ENCODE measurements around the gene CXCR5. TPM values are rescaled to one million over a fixed set of nuclear protein-coding genes. Genes with fewer than 3 reads are reported as not detected.
"Not testable (repeated sequence)": the region's sequence is repeated elsewhere in the genome, so short reads cannot be mapped to it uniquely, and the experiment has no call there.

The CXCR5 gene, protein sequence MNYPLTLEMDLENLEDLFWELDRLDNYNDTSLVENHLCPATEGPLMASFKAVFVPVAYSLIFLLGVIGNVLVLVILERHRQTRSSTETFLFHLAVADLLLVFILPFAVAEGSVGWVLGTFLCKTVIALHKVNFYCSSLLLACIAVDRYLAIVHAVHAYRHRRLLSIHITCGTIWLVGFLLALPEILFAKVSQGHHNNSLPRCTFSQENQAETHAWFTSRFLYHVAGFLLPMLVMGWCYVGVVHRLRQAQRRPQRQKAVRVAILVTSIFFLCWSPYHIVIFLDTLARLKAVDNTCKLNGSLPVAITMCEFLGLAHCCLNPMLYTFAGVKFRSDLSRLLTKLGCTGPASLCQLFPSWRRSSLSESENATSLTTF
- 10 to 100 TPM; 25.6 to 26.1 TPM for total RNA-seq

DNA sequence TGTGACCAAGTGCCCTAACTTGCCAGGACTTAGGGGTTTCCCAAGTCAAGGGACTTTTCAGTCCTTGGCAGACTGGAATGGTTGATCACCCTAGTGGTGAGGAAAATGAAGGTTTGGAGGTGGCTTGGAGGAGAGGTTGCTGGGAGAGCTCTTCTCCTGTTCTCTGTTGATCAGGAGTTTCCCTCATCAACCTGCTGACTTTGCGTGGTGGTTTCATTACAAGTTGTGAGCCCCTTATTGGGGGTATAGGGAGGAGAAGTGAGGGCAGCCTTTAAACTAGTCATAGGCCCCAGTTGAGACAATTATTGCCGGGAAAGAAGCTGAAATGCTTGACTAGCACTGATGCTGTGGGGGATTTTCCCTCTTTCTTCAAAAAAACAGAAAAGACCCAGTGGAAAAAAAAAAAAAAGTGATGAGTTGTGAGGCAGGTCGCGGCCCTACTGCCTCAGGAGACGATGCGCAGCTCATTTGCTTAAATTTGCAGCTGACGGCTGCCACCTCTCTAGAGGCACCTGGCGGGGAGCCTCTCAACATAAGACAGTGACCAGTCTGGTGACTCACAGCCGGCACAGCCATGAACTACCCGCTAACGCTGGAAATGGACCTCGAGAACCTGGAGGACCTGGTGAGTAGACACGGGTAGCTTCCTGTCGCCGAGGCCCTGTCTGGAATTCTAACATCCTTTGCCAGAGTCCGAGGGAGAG lies at the start of gene CXCR5:
CXCR5 (plus strand) TSS at position 525 of the 704 bp plus-strand sequence; CDS start at position 575, 50 bp downstream.
- intact Hi-C loops (cut with micrococcal nuclease), result loop anchor here (1.0 kb wide), 7 partner anchors 9 to 193 kb away; no protein-coding TSS in a partner anchor
- peaks cover 84% of the 10 kb centered on the region for H3K4me1 Mint-ChIP-seq (ENCODE audit: low read depth)
- no peaks in the 10 kb centered on the region for H3K27me3 Mint-ChIP-seq (ENCODE audit: low read depth)
- peak within 1 kb of the TSS; percentile 83 for H3K4me3 Mint-ChIP-seq
- CTCF ChIA-PET, result interaction anchor here (0.7 to 4.2 kb wide), 16 partner anchors 9 to 194 kb away, joined by 3 to 76 read pairs (median 5); partner anchors contain the start of gene DDX6
- DNase-seq, result peak; percentile 87
- H3K9me3 Mint-ChIP-seq, result no peaks in the 10 kb centered on the region
- peak within 1 kb of the TSS; percentile 99 for H3K27ac Mint-ChIP-seq
- H3K36me3 Mint-ChIP-seq (ENCODE audit: low read depth), result peaks cover 36% of the 10 kb centered on the region

DNA sequence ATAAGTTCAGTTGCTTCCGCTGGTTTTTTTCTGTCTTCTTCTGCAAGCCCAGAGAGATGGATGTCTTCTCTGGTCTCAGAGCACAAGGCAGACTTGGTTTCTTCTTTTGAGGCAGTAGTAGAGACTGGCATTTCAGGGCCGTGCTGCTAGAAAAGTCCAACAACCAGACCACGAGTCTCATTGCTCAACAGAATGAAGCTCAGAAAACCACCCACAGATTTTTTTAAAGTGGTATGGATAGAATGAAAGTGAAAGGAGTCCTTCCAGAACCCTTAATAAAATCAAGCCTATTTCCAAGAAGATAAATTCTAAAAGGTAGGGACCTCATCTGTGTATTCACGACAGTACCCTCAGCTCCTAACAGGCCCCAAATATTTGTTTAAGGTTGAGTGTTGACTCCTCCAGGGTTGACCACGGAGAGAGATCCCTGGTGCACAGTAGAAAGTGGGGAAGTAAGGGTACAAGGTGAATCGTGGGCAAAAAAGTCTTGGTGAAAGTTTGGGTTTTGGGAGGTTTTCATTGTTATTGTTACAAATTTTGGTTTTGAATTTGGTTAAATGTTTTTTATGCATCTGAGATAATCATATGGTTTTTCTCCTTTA lies 49.2 kb upstream of the CXCR5 start:
- intact Hi-C loops (cut with micrococcal nuclease), result no loop called here
- H3K27ac Mint-ChIP-seq, result peak overlapping the region; percentile 63
- H3K4me3 Mint-ChIP-seq, result peak overlapping the region; percentile 10
- no peaks in the 10 kb centered on the region for H3K27me3 Mint-ChIP-seq (ENCODE audit: low read depth)
- no peak for DNase-seq
- peaks cover 30% of the 10 kb centered on the region for H3K4me1 Mint-ChIP-seq (ENCODE audit: low read depth)
- no peaks in the 10 kb centered on the region for H3K36me3 Mint-ChIP-seq (ENCODE audit: low read depth)
- no peaks in the 10 kb centered on the region for H3K9me3 Mint-ChIP-seq
- CTCF ChIA-PET, result interaction anchor here (0.9 kb wide), 1 partner anchor 35 kb away, joined by 12 read pairs; no protein-coding TSS in a partner anchor

DNA sequence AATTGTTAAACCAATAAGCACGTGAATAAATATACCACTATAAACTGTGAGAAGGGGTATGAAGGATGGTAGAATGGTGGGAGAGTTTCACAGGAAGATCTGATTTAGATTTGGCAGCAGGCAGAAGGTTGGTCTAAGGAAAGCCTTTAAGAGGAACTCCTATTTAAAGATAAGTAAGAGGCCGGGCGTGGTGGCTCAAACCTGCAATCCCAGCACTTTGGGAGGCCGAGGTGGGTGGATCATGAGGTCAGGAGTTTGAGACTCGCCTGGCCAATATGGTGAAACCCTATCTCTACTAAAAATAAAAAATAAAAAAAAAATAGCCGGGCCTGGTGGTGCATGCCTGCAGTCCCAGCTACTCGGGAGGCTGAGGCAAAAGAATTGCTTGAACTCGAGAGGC lies 45.8 kb upstream of the CXCR5 start:
- no peak for DNase-seq
- intact Hi-C loops (cut with micrococcal nuclease), result no loop called here
- CTCF ChIA-PET, result interaction anchor here (0.5 kb wide), 1 partner anchor 149 kb away, joined by 3 read pairs; no protein-coding TSS in a partner anchor
- Mint-ChIP-seq H3K27ac (no peak overlapping the region), H3K4me1 (ENCODE audit: low read depth) (peaks cover 54% of the 10 kb centered on the region), H3K4me3 (no peak overlapping the region), H3K36me3 (ENCODE audit: low read depth) (no peaks in the 10 kb centered on the region), H3K27me3 (ENCODE audit: low read depth) (no peaks in the 10 kb centered on the region), H3K9me3 (no peaks in the 10 kb centered on the region)

DNA sequence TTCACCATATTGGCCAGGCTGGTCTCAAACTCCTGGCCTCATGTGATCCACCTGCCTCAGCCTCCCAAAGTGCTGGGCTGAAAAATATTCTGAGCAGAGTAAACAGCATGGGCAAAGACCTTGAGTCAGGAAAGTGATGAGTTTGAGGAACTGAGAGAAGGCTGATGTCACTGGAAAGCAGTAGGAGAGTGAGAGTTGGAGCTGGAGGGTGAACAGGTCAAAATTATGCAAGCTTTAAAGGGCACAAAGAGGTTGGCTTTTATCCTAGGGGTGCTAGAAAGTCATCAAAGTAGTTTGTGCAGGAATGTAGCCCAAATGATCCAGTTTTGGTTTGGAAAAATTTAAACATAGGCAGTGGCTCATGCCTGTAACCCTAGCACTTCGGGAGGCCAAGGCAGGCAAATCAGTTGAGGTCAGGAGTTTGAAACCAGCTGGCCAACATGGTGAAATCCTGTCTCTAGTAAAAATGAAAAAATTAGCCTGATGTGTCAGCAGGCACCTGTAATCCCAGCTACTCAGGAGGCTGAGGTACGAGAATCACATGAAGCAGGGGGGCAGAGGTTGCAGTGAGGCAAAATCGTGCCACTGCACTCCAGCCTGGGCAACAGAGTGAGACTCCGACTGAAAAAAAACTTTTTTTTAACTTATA lies 44.7 kb upstream of the CXCR5 start:
- H3K36me3 Mint-ChIP-seq (ENCODE audit: low read depth), result no peaks in the 10 kb centered on the region
- peaks cover 51% of the 10 kb centered on the region for H3K4me1 Mint-ChIP-seq (ENCODE audit: low read depth)
- no peak overlapping the region for H3K4me3 Mint-ChIP-seq
- no peaks in the 10 kb centered on the region for H3K9me3 Mint-ChIP-seq
- CTCF ChIA-PET, result no interaction called here
- peak; percentile 33 for DNase-seq
- no peaks in the 10 kb centered on the region for H3K27me3 Mint-ChIP-seq (ENCODE audit: low read depth)
- H3K27ac Mint-ChIP-seq, result peak overlapping the region; percentile 46
- intact Hi-C loops (cut with micrococcal nuclease), result no loop called here

DNA sequence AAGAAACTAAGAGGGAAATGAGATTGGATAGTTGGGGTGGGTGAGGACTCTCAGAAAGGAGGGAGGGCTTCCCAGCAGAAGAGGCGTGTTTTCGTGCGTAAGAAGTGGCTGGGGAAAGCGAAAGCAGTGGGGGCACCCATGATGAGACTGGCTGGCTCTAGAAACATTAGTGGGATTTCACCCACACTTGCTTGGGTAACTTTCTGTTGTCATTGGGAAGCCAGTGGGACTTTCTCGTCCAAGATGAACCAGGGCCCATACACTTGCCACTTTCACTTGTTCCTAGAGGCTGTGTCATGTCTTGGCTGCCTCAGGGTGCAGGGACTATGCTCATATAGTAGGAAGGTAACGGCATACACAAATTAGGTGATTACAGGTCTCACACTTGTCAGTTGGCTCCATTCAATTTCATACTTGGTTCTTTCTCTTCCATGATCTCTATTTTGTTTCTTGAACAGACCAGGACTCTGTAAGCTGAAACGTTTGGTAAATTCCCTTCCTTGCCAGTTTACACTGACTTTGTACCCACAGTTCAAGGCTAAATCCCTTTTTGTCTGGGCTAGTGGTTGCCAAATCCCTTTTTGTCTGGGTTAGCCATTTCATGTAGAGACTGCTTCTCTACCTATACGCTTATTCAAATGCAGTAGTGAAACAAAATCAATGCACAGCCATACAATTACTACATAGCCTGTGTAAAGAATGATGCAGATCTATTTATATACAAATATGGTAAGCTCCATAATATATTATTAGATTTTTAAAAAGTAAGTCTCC lies 42.0 kb upstream of the CXCR5 start:
- no peaks in the 10 kb centered on the region for H3K9me3 Mint-ChIP-seq
- peak; percentile 89 for DNase-seq
- peak overlapping the region; percentile 41 for H3K4me3 Mint-ChIP-seq
- intact Hi-C loops (cut with micrococcal nuclease), result loop anchor here (1.0 to 2.0 kb wide), 6 partner anchors 20 to 71 kb away; partner anchors contain the start of gene CXCR5
- CTCF ChIA-PET, result interaction anchor here (0.5 kb wide), 1 partner anchor 20 kb away, joined by 3 read pairs; no protein-coding TSS in a partner anchor
- H3K36me3 Mint-ChIP-seq (ENCODE audit: low read depth), result no peaks in the 10 kb centered on the region
- peak overlapping the region; percentile 92 for H3K27ac Mint-ChIP-seq
- H3K27me3 Mint-ChIP-seq (ENCODE audit: low read depth), result no peaks in the 10 kb centered on the region
- H3K4me1 Mint-ChIP-seq (ENCODE audit: low read depth), result peaks cover 48% of the 10 kb centered on the region

DNA sequence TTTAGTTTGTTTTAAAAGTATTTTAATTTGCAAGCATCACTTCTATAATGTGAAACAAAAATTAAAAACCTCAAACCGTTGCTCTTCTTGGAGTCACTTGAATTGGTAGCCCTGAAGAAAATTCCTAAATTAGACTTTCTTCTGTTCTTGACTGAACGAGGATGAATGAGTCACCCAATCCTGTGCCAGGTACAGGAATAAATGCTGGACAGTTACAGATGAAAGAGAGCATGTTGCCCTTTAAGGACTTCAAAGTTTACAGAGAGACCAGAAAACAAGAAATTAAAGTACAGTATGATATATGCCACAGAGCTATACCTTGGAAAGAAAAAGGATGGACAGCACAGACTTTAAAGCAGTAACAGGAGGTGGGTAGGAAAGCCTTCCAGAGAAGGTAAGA lies 41.3 kb upstream of the CXCR5 start:
- peaks cover 48% of the 10 kb centered on the region for H3K4me1 Mint-ChIP-seq (ENCODE audit: low read depth)
- DNase-seq, result no peak
- no peaks in the 10 kb centered on the region for H3K27me3 Mint-ChIP-seq (ENCODE audit: low read depth)
- no peak overlapping the region for H3K27ac Mint-ChIP-seq
- no peak overlapping the region for H3K4me3 Mint-ChIP-seq
- CTCF ChIA-PET, result interaction anchor here (0.5 kb wide), 1 partner anchor 21 kb away, joined by 3 read pairs; no protein-coding TSS in a partner anchor
- H3K36me3 Mint-ChIP-seq (ENCODE audit: low read depth), result no peaks in the 10 kb centered on the region
- intact Hi-C loops (cut with micrococcal nuclease), result no loop called here
- H3K9me3 Mint-ChIP-seq, result no peaks in the 10 kb centered on the region

DNA sequence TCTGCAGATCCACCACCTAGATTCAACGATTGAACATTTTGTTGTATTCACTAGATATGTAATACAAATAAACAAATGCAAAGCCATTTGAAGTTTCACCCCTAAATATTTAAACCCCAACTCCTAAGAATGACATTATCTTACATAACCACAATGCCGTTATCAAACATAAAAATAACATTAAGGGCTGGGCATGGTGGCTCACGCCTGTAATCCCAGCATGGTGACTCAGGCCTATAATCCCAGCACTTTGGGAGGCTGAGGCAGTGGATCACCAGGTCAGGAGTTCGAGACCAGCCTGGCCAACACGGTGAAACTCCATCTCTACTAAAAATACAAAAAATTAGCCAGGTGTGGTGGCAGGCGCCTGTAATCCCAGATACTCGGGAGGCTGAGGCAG lies 40.8 kb upstream of the CXCR5 start:
- H3K27me3 Mint-ChIP-seq (ENCODE audit: low read depth); DNase-seq; H3K36me3 Mint-ChIP-seq (ENCODE audit: low read depth); intact Hi-C loops (cut with micrococcal nuclease); H3K9me3 Mint-ChIP-seq; H3K4me3 Mint-ChIP-seq; CTCF ChIA-PET; H3K27ac Mint-ChIP-seq: not testable (repeated sequence)
- peaks cover 45% of the 10 kb centered on the region for H3K4me1 Mint-ChIP-seq (ENCODE audit: low read depth)

DNA sequence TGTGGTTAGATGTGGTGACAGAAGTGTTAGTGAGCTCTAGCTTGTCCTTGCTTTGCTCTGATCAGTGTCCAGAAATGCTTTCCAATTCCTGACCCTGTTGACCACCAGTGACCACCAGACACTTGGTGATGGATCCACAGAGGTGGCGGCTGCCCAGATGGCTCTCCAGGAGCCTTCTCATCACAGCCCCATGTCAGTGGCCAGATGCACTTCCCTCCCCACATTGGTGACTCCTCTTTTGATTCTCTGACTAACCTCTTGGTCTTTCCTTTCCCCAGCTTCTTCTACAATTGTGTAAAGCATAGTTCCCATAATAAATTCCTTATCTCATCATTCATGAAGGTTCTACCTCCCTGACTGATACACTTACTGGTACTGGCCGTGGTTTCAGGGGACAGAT lies 40.1 kb upstream of the CXCR5 start:
- intact Hi-C loops (cut with micrococcal nuclease), result no loop called here
- no peaks in the 10 kb centered on the region for H3K27me3 Mint-ChIP-seq (ENCODE audit: low read depth)
- no peaks in the 10 kb centered on the region for H3K9me3 Mint-ChIP-seq
- CTCF ChIA-PET, result interaction anchor here (0.6 to 0.7 kb wide), 3 partner anchors 55 to 138 kb away, joined by 3 to 4 read pairs (median 3); no protein-coding TSS in a partner anchor
- no peak overlapping the region for H3K4me3 Mint-ChIP-seq
- peaks cover 45% of the 10 kb centered on the region for H3K4me1 Mint-ChIP-seq (ENCODE audit: low read depth)
- no peaks in the 10 kb centered on the region for H3K36me3 Mint-ChIP-seq (ENCODE audit: low read depth)
- no peak for DNase-seq
- H3K27ac Mint-ChIP-seq, result peak overlapping the region; percentile 61

DNA sequence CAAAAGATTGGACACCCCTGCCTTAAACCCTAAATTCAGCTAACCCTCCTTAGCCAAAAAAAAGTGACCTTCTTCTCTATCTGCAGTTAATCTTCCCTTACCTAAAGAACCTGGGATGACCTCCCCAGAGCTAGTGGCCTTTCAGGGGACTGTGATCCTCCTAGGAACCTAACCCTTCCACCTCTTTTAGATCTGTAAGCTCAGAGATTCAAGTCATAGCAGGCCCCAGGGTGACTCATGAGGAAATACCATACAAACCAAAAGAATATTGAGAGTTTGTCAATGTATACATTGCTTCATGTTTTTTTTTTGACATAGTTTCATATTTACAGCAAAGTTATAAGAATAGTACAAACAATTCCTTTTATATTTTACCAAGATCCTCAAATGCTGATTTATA lies 38.3 kb upstream of the CXCR5 start:
- no peaks in the 10 kb centered on the region for H3K9me3 Mint-ChIP-seq
- intact Hi-C loops (cut with micrococcal nuclease), result loop anchor here (1.0 kb wide), 2 partner anchors 25 to 38 kb away; partner anchors contain the start of gene CXCR5
- CTCF ChIA-PET, result interaction anchor here (1.0 to 1.9 kb wide), 3 partner anchors 25 to 54 kb away, joined by 4 to 9 read pairs (median 7); partner anchors contain the start of genes CXCR5 and DDX6
- H3K27me3 Mint-ChIP-seq (ENCODE audit: low read depth), result no peaks in the 10 kb centered on the region
- peak overlapping the region; percentile 63 for H3K27ac Mint-ChIP-seq
- H3K4me1 Mint-ChIP-seq (ENCODE audit: low read depth), result peaks cover 38% of the 10 kb centered on the region
- H3K4me3 Mint-ChIP-seq, result no peak overlapping the region
- peak; percentile 69 for DNase-seq
- no peaks in the 10 kb centered on the region for H3K36me3 Mint-ChIP-seq (ENCODE audit: low read depth)

DNA sequence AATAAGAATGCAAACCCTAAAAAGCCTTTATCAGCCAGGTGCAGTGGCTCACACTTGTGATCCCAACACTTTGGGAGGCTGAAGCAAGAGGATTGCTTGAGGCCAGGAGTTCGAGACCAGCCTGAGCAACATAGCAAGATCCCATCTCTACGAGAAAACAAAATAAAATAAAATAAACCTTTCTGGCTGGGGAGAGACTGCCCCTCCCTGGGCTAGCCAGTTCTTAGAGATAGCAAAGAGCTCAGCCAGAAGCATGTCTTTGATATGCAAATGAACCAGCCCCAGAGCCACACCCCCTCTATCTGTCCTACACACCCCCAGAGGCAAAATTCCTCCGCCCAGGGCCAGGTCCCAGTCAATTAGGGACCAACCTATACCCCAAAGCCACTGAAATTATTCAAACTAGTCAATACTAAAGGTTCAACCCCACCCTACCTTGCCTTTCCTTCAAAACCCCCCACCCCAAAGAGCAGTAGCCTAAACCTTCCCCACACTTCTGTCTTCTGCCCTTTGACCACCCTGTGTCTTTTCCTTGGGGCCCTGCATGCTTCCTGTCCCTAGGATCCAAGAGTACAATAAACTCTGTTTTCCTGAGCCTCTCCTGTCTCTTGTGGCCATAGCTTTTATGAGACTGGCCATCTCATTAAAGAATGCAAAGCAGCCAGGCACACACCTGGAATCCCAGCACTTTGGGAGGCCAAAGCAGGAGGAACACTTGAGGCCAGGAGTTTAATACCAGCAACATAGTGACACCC lies 37.3 kb upstream of the CXCR5 start:
- DNase-seq, result no peak
- Mint-ChIP-seq H3K27me3 (ENCODE audit: low read depth) (no peaks in the 10 kb centered on the region), H3K9me3 (no peaks in the 10 kb centered on the region), H3K36me3 (ENCODE audit: low read depth) (no peaks in the 10 kb centered on the region), H3K4me1 (ENCODE audit: low read depth) (peaks cover 29% of the 10 kb centered on the region), H3K27ac (no peak overlapping the region), H3K4me3 (no peak overlapping the region)
- CTCF ChIA-PET, result no interaction called here
- intact Hi-C loops (cut with micrococcal nuclease), result no loop called here

DNA sequence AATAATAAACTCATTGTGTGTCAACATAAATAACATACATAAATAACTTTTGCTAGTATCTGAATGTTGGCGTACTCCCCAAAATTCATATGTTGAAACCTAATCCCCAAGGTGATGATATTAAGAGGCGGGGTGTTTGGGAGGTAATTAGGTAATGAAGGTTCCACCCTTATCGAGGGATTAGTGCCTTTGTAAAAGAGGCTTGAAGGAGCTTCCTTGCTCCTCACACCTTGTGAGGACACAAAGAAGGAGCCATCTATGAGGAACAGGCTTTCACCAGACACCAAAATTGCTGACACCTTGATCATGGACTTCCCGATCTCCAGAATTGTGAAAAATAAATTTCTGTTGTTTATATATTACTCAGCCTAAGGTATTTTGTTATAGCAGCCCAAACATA lies 33.9 kb upstream of the CXCR5 start:
- Mint-ChIP-seq H3K27me3 (ENCODE audit: low read depth) (no peaks in the 10 kb centered on the region), H3K4me1 (ENCODE audit: low read depth) (peaks cover 10% of the 10 kb centered on the region), H3K9me3 (no peaks in the 10 kb centered on the region), H3K4me3 (no peak overlapping the region), H3K36me3 (ENCODE audit: low read depth) (no peaks in the 10 kb centered on the region), H3K27ac (no peak overlapping the region)
- no peak for DNase-seq
- intact Hi-C loops (cut with micrococcal nuclease), result no loop called here
- CTCF ChIA-PET, result interaction anchor here (1.3 kb wide), 1 partner anchor 11 kb away, joined by 3 read pairs; no protein-coding TSS in a partner anchor
